Activated gamma-delta T cell treated with Interleukin-2 at 50 U/mL for 16 hours (primary cell): ENCODE results near the gene CHST11.

Source experiments
- DNase-seq: peaks from one replicate; pipeline ENCODE4 v3.0.0-alpha.2; 2020

Gene CHST11

GRCh38 chr12:104588921-104589590 is 132.3 kb downstream of the CHST11 start:
- no peak for DNase-seq

- no peak for DNase-seq
Observed at GRCh38 chr12:104590022-104590421, 133.3 kb downstream of the CHST11 start.

DNA sequence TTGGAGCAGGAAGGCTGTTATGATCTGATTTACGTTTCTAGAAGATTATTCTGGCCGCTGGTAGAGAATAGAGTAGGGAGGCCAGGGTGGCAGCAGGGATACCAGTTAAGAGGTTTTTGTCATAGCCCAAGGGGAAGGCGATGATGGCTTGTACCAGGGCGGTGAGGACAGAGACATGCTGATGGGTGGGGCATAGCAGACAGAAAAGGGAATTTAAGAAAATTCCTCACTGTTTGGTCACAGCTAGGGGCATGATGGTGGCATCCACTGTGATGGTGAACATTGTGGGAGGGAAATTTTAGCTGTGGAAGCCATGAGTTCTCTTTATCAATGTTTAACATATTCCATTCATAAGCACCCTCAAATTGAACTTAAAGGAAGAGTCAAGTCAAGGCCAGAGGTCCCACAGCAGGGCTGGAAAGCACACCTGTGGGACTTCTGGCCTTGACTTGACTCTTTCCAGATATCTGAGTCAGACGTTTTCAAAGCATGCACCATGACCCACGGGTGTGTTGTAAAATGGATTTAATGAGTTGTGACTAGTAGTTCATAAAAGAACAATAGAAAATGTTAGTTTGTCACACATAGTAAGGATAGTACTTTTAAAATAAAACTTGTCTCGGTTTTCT is 134.6 kb downstream of the CHST11 start:
- DNase-seq: no peak

- DNase-seq: no peak
Observed at GRCh38 chr12:104593482-104593881, 136.7 kb downstream of the CHST11 start.

GRCh38 chr12:104596134-104596799 is 139.5 kb downstream of the CHST11 start:
- no peak for DNase-seq

DNA sequence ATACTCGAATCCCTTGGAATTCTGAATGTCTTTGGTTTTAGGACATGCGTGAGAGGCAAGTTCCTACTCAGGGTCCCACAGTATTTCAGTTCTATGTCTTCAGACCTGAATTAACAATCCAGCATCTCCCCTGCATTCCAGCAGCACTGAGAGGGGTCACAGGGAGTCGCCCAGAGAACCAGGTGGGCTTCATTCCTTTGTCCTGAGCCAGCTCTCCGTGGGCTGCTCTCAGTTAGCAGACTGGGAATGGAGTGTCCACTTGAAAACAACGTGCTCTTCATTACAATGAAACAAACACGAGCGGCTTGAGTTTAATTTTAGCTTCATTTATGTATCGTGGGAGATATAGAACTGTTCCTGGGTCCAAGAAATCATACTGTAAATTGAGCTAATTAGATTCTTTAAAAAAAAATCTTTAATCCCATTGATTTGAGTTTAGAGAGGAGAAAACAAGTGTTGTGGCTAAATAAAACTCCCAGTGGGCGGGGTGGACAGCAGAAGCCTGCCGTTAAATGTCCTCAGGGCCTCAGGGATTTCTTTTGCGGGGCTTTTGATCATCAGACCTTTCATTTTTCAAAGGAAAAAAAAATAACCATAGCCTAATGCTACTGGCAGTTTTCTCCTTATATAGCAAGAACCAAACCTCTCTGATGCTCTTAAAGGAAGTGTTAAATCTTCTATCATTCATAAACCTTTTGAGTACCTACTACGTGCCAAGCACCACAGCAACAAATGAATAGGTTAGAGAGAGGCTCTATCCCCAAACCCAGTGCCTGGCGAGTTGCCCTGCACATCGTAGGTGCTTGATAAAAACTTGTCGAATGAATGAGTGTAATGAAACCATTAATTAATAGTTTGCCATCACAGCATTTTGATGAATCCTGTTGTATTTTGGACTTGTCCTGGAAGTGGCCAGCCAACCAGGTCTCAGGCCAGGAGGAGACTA is 140.4 kb downstream of the CHST11 start:
- DNase-seq: no peak

DNA sequence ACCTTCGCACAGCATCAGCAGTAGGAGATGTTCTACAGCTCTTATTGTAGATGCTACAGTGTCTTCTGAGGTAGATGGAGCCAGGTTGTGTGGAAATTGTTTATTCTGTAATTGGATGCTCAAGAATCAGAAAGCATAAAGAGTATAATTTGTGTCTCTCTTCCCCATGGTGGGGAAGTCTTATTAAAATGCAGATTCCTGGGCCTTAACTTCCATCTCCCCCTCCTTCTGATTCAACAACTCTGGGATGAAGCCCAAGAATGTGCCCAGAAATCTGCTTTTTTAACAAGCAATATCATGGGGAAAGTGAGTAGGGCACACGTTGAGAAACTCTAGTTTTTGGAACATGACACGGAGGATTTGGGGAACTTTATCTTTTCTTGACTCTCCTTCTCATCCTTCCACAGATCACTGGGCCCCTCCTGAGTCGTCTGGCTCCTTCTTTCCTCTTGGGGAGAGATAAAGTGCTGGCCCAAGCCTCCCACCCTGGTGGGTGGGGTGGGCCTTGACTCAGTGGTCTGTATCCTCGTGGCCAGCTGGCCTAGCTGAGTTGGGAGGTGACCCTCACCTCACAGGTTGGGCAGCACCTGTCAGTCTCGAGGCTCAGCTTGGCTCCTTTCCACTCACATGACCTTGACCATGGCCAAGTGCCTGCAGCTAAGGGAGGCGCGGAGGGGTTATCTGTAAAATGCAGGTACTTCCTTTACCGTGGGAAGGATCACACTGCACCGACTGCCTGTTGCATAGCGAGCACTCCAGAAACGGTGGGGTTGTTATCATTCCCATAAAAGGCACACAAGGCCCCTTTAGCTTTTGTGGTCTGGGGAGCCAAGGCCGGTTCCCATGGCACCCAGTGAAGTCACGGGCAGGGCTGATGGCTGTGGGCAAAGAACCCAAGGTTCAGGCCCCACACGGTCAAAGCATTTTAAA is 141.9 kb downstream of the CHST11 start:
- DNase-seq: no peak

GRCh38 chr12:104599272-104600035 is 142.7 kb downstream of the CHST11 start:
- DNase-seq: no peak

DNA sequence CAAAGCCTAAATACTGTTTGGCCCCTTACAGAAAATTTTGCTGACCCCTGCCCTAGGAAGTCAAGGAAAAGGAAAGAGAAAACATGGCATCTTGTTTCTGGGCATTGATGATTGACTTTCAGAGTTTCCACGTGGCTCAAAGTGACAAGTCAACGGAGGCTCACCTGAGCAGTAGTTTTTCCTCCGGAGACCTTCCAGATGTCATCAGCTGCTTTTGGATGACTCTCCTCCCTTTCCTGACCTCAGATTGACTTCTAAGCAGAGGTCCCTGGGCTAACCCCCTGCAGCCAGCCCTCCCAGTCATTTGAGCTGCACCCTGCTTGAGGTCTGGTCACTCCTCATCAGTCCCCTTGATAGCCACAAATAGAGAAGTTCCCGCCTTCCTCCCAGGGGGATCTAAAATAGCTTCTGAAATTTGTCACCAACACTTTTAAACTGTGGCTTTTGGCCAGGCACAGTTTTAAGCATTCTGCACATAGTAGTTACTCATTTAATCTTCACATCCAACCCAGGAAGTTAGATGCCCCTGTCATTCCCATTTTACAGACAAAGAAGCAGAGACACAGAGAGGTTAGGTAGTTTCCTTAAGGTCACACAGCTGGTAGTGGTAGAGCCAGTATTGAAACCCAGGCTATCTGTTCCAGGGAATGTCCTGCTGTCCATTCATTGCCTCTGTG is 143.4 kb downstream of the CHST11 start:
- no peak for DNase-seq

GRCh38 chr12:104600790-104601739 is 144.3 kb downstream of the CHST11 start:
- DNase-seq: no peak

DNA sequence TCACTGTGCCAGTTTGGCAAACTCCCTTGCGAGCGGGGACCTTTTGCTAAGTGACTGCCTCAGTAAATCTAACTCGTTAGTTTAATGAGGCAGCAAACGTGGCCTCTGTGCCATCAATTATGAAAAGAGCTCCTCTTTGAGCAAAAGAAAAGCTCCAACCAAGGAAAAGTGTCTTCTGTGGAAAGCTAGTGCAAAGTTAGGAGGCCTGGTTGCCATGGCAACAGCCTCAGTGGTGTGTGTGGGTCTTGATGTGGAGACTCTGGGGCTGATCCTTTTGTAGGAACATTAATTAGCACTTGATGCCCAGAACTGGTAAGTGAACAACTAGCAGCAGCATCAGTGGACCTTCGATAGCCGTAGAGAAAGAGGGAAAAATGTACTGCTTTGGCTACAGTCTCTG is 145.7 kb downstream of the CHST11 start:
- no peak for DNase-seq

DNA sequence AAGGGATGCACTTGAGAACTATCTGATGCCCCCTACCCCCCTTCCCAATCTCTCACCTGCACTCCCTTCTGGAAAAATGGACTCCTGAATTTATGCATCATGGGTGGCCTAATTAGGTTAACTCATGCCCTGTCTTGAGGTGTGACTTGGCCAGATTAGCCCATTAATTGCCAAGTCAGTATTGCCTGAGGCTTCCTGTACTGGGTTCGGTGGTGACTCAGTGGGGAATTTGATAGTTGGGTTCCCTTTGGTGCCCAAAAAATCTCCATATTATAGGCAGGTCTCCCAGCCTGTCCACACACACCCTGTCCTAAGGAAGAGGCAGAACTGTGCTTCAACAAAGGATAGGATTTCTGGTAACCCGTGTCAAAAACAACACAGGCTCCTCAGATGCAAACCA is 146.1 kb downstream of the CHST11 start:
- DNase-seq: no peak

- DNase-seq: no peak
Observed at GRCh38 chr12:104603545-104603973, 146.8 kb downstream of the CHST11 start.

DNA sequence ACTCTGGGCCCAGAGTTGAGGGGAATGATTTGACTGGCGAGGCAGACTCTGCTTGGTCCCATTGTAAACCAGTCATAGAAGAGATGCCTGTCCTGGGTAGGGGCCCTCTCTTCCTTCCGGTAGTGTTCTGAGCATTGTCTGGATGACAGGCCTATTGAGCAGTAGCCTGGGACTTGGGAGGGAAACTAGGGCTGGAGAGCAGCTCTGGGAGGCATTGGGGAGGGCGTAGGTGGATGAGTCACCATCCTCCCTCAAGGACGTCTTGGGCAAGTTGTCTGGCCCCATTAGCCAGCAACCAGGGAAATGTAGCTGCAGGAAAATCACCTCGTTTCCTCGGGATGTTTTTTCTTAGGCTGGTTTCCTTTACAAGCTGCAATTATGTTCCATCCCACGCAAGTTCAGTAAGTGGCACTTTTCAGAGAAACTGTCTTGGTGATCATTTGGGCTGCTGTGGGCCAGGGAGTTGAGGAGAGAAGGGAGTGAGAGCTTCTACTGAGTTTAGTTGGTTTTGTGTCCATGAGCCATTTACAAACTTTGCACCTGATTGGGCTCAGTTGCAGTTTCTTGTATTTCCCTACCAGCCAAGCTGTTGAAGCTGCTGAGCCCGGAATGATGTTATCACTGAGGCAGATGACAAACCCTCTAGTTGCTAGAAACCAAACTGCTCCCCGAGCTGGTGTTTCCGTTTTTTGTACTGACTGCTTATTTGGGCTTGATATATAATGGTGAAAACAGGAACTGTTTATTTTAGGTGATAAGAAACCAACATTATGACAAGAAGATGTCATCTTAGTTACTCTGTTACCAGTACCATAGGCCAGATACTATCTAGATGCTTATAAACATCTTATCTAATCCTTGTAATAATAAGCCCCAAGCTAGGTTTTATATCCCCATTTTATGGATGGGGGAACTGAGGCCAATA is 147.6 kb downstream of the CHST11 start:
- DNase-seq: peak; percentile 25

GRCh38 chr12:104604995-104605675 is 148.4 kb downstream of the CHST11 start:
- DNase-seq: no peak

DNA sequence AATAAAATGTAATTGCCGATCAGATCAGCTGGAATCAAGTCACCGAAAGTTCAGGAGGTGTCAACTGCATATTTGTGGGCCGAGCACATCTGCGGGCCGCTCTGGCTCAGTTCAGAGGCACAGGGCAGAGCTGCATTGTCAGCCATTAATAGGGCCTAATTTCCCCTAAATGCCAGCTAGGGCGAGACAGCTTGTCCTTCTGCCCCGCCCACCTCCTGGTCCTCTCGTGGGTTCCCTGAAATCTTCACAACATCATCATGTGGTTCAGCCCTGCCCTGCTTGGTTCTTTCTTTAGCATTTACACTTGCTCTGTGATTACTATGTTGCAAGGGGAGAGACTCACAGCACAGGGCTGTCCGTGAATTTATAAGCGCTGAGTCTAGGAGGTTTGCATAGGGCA is 148.9 kb downstream of the CHST11 start:
- DNase-seq: no peak

- DNase-seq: no peak
Observed at GRCh38 chr12:104608998-104609397, 152.2 kb downstream of the CHST11 start.

DNA sequence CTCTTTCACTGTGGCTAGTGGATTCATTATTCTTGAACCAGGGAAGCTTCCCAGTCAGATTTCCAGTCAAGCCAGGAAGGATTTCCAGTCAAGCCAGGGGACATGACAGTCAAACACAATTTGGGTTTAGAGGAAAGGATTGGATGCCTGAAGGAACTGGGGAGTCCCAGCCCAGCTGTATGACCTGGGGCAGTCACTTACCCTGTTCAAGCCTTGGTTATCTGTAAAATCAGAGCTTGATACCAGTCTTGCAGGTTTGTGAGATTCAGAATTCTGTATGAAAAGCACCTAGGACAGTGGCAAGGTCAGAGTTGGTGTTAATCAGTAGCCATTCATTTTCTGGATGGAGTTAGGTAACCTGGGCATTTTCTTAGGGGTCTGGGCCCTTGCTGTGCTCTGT is 152.7 kb downstream of the CHST11 start:
- DNase-seq: no peak
